Activated gamma-delta T cell (primary cell): ENCODE results near the gene COX6B2.

Experiments used
- DNase-seq: peaks from one replicate; lab custom pipeline; 2025; lab: John Stamatoyannopoulos, UW

COX6B2 gene

DNA sequence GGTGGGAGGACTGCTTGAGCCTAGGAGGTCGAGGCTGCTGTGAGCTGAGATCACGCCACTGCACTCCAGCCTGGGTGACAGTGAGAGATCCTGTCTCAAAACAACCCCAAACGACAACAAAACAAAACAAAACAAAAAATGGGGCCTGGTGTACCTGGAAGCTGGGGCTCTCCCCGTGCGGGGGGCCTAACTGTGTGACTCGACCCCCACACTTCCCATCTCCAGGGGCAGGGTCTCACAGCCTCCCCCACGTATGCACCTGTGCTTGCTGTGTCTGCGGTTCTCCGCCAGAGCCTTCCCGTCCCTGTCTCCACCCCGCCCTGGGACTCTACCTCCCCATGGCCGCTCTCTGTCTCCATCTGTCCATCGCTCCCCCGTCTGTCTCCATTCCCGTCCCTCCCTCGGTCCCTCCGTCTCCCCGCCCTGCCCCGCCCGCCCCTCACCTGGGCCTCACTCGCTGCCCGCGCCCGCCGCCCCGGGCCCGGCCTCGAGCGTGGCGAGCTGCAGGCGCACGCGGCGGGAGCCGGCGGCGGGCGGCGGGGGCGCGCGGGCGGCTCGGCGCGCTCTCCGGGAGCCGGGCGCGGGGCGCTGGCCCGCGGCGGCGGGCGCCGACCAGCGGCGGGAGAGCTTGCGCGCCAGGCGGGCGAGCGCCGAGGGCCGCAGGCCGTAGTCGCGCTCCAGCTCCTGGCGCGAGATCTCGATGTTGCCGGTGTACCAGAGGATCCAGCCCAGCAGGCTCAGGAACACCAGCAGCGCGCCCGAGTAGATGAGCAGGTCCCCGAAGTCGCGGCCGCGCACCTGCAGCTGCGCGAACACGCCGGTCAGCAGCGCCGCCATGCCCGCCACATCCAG lies 29.0 kb upstream of the COX6B2 start:
- DNase-seq: no peak

DNA sequence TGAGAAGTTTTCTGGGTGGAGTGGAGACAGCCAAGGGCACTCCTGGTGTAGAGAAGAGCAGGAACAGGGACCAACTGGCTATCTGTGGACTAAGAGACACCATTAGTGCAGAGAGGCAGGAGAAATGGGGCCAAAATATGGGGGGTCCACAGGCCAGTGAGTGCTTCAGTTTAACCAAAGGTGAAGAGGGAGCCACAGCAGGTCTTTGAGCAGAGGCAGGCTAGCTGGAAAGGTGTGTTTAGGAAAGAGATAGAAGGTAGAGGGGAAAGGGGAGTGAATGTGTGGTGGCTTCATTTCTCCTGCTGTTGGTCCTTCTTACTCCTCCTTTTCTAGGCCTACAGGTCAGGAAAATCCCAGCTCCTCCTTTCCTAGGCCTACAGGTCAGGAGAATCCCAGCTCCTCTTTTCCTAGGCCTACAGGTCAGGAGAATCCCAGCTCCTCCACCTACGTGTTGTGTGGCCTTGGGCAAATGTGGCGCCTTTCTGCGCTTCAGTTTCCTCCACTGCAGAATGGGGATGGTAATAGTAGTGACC lies 28.1 kb upstream of the COX6B2 start:
- DNase-seq: no peak

DNA sequence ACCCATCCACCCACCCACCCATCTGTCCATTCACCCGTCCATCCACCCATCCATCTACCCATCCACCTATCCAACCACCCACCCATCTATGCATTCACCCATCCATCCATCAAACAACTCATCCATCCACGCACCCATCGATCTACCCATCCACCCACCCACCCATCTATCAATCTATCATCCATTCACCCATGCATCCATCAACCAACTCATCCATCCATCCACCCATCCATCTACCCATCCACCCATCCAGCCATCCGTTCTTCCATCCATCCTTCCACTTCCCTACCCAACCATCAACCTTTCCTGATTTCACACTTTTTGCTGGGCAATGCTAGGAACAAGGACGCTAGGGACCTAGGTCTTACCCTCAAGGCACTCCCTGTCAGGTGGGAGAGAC lies 27.5 kb upstream of the COX6B2 start:
- DNase-seq: no peak

DNA sequence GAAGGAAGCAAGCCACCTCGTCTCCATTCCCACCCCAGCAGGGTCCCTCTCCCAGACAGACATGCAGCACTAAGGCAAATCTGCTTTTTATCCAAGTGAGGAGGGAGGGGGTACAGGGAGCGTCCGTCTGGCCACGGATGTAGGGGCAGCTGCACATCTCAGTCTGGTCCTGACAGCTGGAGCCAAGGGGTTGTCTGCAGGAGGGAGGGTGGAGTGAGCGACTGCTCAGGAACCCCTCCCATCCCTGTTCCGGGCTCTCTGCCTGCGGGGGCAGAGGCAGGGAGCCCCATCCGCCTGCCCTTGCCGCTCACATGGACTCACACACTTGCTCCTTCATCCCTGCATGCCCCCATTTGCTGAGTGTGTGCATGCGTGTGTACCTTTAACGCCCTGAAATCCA lies 24.7 kb upstream of the COX6B2 start:
- no peak for DNase-seq

DNA sequence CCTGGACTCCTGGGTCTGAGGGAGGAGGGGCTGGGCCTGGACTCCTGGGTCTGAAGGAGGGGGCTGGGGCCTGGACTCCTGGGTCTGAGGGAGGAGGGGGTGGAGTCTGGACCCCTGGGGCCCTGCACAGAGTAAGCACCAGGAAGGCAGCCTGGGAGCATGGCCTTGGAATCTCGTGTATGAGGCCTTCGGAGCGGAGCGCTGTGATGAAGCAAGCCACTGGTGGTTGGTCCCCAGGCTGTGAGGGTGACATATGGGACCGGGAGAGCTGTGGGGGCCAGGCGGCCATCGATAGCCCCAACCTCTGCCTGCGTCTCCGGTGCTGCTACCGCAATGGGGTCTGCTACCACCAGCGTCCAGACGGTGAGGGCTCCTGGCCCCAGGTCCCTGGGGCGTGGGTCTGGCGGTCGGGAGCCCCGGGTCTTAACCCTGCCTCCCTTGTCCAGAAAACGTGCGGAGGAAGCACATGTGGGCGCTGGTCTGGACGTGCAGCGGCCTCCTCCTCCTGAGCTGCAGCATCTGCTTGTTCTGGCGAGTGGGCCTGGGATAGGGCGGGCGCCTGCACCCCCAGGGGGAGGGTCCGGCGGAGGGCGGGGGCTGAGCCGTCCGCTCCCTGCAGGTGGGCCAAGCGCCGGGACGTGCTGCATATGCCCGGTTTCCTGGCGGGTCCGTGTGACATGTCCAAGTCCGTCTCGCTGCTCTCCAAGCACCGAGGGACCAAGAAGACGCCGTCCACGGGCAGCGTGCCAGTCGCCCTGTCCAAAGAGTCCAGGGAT lies 23.0 kb upstream of the COX6B2 start:
- DNase-seq: no peak

DNA sequence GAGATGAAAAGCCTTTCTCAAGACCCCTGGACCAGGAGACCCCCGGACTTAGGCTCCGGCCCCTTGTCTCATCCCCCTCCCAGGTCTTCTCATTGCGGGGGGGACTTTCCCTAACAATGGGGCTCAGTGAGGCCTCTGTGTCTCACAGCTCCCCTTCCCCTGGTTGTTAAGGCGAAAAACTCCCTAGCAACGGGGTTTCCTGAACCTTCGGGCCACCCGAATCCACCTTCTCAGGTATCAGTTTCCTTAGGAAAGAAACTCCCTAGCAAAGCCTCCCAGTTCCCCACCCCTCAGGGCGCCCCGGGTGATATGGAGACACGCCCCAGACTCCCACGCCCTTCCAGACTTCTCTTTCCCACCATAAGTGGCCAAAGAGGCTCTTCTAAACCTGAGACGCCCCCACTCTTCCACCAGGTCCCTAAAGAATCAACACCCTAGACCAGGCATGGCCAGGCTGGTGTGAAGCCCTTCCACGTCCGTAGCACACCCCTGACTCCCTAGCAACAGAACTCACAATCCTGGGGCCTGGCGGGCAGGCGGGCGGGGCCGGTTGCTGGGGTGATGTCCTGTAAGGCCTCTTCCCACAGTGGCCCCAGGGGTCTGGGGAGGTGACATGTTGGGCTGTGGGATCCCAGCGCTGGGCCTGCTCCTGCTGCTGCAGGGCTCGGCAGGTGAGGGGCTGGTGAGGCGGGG lies 21.9 kb upstream of the COX6B2 start, which contains the start of gene TMEM190:
TMEM190 (plus strand) TSS at position 586 of the 693 bp plus-strand sequence; CDS start at position 614, 28 bp downstream.
- no peak for DNase-seq

DNA sequence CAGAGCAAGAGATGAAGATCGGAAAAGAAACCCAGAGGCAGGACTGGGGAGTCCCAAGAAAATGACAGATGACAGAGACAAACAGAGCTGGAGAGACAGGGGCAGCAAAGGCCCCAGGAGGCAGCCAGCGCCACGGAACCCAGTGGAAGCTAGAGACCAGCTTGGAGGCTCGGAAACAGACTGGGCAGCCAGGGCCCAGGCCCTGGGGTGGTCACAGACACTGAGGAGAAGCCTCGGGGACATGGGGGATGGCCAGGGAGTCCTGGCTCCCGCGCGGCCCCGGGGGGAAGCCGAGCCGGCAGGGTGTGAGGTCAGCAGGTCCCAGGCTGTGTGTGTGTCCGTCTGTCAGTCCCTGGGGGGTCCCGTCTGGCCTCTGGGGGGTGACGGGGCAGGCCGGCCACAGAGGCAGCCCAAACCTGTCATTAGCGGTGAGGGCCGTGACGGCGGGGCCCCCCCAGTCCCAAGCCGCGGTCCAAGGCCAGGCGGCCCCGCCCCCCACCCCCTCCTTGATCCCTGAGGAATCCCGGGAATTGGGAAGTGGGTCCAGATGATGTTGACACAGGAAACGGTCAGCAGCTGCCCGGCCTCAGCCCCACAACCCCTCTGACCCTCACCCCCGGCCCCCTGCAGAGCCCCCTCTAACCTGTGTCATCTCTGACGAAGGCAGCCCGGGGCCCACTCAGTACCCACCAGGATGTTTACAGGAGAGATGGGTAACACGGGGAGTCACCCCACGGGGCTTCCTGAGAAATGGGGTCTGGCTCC lies 19.7 kb upstream of the COX6B2 start:
- no peak for DNase-seq

DNA sequence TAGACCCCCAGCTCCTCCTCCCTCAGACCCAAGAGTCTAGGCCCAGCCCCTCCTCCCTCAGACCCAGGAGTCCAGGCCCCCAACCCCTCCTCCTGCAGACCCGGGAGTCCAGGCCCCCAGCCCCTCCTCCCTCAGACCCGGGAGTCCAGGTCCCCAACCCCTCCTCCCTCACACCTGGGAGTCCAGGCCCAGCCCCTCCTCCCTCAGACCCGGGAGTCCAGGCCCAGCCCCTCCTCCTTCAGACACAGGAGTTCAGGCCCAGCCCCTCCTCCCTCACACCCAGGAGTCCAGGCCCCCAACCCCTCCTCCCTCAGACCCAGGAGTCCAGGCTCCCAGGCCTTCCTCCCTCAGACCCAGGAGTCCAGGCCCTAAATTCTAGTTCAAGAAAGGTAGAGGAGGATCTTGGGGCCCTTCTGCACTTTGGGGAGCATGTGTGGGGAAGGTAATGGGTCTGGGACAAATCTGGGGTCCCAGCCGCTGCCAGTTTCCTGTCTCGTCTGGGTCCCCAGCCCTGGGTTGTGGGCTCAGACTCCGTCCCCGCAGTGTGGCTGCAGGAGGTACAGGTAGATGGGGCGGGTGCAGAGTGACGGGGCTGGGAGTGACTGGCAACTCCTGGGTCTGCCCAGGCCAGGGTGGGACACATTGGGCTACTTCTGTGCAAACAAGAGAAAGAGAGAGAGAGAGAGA lies 18.9 kb upstream of the COX6B2 start:
- no peak for DNase-seq

DNA sequence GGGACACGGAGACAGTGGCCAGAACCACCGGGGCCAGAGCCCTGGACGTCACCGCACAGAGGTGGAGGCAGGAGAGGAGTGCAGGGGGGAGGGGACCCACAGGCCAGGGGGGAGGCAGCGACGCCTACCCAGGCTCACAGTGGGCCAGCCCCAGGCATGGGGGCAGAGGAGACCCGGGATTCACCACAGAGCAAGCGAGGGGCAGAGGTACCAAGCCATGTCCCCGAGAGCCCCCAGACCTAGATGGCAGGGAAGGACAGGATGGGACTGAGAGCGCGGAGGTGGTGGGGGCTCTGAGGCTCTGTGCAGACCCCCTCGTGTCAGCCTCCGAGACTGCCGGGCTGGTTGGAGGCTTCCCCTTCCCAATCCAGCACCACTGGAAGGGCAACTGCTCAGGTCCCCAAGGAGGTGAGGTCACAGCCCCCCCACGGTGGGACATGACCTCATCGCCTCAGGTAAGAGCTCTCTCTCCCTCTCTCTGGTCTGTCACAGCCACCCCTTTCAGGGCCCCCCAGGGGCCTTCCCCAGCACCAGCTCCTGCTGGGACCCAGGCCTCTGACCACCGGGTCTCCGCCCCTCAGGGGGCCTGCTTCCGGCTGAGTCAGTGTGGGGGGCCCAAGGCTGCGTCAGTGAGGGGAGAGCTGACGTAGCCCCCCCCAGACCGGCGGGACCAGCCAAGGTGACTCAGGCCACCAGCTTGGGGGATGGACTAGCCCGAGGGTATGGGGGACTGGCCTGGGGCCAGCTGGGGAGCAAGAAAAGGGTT lies 18.0 kb upstream of the COX6B2 start:
- no peak for DNase-seq

DNA sequence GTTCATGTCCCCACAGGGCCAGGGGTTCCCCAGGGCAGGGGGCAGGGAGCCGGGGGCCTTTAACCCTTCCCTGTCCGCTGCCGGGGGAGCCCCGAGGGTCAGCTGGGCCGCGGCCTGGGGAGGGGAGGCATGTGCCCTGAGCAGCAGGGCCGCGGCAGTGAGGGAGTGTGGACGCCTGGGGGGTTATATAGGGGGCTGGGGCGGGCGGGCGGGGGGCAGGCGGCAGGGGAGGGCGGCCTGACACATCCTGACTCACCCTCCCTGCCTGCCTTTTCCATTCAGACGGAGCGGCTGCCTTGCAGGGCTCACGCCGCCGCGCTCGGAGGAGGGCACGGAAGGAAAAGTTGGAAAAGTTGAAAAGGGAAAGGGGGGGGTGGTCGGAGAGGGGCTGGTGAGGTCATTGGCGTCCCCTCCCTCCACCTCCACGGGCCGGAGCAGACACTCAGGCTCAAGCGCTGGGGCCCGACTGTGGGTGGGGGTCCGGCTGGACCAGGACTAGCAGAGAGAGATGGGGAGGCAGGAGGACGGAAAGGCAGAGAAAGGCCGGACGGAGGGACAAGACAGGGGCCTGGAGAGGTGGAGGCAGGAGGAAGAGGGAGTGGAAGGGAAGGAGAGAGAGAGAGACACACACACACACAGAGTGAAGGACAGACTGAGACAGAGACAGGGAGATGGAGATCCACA lies 15.9 kb upstream of the COX6B2 start, which contains the start of gene IL11:
IL11 (minus strand) TSS at position 159 of the 684 bp plus-strand sequence; CDS start at position 6, 153 bp downstream.
- DNase-seq: no peak

DNA sequence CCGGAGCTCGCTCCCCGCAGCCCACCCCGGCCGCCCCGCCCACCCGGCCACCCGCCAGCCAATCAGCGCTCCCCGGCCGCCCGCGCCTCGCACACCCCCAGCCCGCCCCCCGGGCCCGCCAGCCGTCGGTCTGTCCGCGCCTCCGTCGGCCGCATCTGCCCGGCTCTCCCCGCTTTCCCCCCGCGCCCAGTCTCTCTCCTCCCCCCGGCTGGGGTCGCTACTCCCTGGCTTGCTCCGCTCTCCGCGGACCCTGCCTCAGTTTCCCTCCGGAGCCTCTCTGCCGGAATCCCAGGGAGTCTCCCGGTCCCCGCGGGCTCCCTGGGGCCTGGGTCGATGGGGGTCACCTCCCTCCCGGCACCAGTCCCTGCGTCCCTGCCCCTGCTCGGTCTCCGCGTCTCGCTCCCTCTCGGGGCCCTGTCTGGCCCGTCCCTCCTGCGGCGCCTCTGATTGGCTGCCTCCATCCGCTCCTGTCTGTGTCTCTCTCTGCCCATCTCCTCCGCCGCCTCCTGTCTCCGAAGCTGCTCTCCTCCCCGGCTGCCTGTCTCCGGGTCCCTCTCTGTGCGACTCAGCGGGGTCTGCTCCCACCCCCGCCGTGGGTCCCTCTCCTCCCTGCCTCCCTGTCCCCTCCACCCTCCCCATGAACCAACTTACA lies 15.3 kb upstream of the COX6B2 start:
- no peak for DNase-seq

DNA sequence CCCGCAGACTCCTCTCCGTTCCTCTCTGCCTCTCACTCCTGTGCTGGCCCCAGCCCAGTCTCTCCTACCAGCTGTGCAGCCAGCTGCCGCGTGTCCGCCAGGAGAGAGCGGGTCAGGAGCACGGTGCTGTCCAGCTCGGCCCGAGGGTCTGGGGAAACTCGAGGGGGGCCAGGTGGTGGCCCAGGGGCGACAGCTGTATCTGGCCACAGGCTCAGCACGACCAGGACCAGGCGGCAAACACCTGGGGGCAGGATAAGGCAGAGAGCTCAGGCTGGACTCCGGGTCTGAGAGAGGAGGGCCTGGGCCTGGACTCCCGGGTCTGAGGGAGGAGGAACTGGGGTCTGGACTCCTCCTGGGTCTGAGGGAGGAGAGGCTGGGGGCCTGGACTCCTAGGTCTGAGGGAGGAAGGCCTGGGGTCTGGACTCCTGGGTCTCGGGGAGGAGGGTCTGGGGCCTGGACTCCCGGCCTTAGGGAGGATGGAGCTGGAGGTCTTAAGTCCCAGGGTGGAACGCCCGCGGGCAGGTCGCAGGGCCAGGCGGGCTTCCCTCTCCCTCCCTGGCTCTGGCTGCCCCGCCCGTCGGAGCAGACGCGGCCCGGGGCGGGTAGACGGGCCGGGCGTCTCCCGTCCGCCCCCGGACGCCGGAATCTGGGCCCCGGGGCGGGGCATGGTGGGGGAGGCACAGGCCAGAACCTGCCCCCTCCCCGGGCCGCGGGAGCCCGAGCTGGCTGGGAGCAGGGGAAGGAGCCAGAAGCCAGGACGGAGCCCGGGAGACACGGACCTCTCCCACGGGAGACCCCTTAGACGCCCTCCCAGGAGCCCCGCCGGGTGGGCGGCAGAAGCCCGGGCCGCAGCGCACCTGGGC lies 14.4 kb upstream of the COX6B2 start:
- no peak for DNase-seq

DNA sequence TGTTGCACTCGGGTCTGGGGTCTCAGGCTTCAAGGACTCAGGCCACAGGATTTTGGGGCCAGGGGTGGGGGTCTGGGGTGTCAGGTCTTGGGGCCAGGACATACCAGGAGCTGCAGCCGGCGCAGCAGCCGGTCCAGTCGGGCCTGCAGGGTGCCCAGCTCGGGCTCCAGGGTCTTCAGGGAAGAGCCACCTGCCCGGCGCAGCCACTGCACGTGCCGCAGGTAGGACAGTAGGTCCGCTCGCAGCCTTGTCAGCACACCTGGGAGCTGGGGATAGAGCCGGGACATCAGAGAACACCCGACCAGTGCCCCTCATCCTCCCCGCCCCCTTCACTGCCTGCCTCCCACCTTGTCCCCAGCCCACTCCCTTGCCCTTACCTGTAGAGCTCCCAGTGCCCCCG lies 13.6 kb upstream of the COX6B2 start:
- no peak for DNase-seq

DNA sequence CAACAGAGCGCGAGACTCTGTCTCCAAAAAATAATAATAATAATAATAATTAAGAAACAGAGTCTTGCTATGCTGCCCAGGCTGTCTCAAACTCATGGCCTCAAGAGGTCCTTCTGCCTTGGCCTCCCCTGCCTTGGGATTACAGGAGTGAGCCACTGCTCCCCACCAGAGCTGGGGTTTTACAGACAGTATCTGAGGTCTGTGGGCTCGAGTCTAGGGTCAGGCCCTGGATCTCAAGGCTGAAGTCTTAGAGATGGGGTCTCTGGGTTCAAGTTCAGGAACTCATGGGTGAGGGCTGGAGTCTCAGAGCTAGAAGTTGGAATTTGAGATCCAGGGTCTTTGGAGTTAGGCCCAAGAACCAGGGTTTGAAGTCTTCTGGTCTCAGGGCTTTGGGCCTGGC lies 12.3 kb upstream of the COX6B2 start:
- DNase-seq: no peak

DNA sequence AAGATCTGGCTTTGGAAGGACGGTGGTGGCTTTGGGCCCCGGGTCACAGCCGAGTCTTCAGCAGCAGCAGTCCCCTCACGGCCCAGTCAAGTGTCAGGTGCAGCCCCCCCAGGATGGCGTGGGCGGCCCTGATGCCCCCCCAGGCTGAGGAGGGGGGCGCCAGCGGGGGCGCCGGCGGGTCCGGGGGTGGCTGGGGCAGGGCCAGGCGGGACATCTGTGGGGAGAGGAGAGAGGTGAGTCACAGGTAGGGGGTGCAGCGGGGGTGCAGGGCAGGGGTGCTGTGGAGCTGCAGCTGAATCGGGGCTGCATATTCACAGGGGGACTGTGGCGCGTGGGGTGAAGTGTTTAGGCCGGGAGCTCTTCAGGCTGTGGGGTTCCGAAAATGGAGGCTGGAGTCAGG lies 11.4 kb upstream of the COX6B2 start:
- no peak for DNase-seq

DNA sequence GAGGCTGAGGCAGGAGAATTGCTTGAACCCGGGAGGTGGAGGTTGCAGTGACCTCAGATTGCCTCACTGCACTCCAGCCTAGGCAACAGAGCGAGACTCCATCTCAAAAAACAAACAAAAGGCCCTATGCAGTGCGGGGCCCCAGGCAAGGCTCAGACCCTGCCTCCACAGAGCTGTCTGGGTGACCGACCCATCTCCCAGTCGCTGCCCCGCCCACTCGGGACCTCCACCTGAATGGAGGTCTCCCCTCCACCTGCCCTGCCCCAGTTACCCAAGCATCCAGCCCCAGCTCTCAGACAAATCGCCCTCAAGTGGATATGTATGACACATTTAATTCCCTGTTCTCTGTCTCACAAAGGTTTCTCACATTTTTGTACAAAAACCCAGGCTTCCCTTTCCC lies 10.7 kb upstream of the COX6B2 start:
- DNase-seq: no peak

DNA sequence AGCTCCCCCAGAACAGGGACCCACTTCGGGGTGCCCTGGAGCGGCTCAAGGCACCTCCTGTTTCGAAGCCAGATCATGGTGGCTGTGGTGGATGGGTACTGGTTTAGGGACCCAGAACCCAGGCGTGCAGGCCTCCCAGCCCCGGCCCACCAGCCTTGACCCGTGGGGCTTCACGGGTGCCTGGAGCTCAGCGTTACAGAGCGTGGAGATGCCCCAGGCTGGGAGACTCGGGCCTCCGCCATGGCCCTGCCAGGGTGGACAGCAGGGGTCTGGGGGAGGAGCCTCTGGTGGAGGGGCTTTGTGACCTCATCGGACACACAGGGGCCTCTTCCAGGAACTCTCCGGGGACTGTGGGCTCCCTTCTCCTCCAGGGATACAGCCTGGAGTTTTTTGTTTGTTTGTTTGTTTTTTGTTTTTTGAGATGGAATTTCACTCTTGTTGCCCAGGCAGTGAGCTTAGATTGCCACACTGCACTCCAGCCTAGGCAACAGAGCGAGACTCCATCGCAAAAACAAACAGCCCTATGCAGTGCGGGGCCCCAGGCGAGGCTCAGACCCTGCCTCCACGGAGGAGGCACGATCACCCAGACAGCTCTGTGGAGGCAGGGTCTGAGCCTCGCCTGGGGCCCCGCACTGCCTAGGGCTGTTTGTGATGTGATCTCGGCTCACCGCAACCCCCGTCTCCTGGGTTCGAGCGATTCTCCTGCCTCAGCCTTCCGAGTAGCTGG lies 8.6 kb upstream of the COX6B2 start, which contains the start of gene GARIN5B:
GARIN5B (minus strand) TSS at position 271 of the 727 bp plus-strand sequence; CDS start at position 77, 194 bp downstream.
- DNase-seq: no peak
